Measurements from ENCODE around the gene EFL1. TPM values are rescaled to one million over a fixed set of nuclear protein-coding genes. Genes with fewer than 3 reads are reported as not detected.

EFL1 gene
- total RNA-seq, 1 donor from 2014 or later: 18.1 TPM

GRCh38 chr15:82136120-82136519 is 126.4 kb downstream of the EFL1 start:
- peaks cover 62% of the 10 kb centered on the region for H3K36me3 Mint-ChIP-seq (ENCODE audit: low read depth)
- H3K4me1 Mint-ChIP-seq: peaks cover 3% of the 10 kb centered on the region
- ATAC-seq (ENCODE audit: low read depth) (no peak), DNase-seq (no peak)
- POLR2A ChIA-PET: no interaction called here
- no peak for TF ChIP-seq CTCF (IDR thresholded peaks at IDR 0.05)
- H3K4me3 Mint-ChIP-seq: no peak overlapping the region
- CTCF ChIA-PET: no interaction called here
- no peaks in the 10 kb centered on the region for H3K27me3 Mint-ChIP-seq
- no peak overlapping the region for H3K27ac Mint-ChIP-seq
- intact Hi-C loops (cut with micrococcal nuclease): no loop called here
- no peaks in the 10 kb centered on the region for H3K9me3 Mint-ChIP-seq

- DNase-seq (no peak), ATAC-seq (ENCODE audit: low read depth) (no peak)
- Mint-ChIP-seq H3K27me3 (no peaks in the 10 kb centered on the region), H3K36me3 (ENCODE audit: low read depth) (peaks cover 64% of the 10 kb centered on the region), H3K4me3 (no peak overlapping the region), H3K27ac (no peak overlapping the region), H3K9me3 (no peaks in the 10 kb centered on the region), H3K4me1 (peaks cover 3% of the 10 kb centered on the region)
- ChIA-PET POLR2A (no interaction called here), CTCF (no interaction called here)
- intact Hi-C loops (cut with micrococcal nuclease): no loop called here
- TF ChIP-seq CTCF (IDR thresholded peaks at IDR 0.05): no peak
Observed at GRCh38 chr15:82135638-82136037, 126.9 kb downstream of the EFL1 start.

- ATAC-seq (ENCODE audit: low read depth) (no peak), DNase-seq (no peak)
- Mint-ChIP-seq H3K9me3 (no peaks in the 10 kb centered on the region), H3K4me1 (no peaks in the 10 kb centered on the region), H3K36me3 (ENCODE audit: low read depth) (peaks cover 76% of the 10 kb centered on the region), H3K27me3 (no peaks in the 10 kb centered on the region), H3K4me3 (no peak overlapping the region), H3K27ac (no peak overlapping the region)
- no peak for TF ChIP-seq CTCF (IDR thresholded peaks at IDR 0.05)
- intact Hi-C loops (cut with micrococcal nuclease): no loop called here
- CTCF ChIA-PET: no interaction called here
- POLR2A ChIA-PET: interaction anchor here (0.6 kb wide), 1 partner anchor 101 kb away, joined by 4 read pairs; no protein-coding TSS in a partner anchor
Observed at GRCh38 chr15:82134461-82134860, 128.1 kb downstream of the EFL1 start.

GRCh38 chr15:82133251-82133650 is 129.3 kb downstream of the EFL1 start:
- Mint-ChIP-seq H3K4me1 (no peaks in the 10 kb centered on the region), H3K9me3 (no peaks in the 10 kb centered on the region), H3K27me3 (no peaks in the 10 kb centered on the region), H3K4me3 (no peak overlapping the region), H3K36me3 (ENCODE audit: low read depth) (peaks cover 77% of the 10 kb centered on the region), H3K27ac (no peak overlapping the region)
- CTCF ChIA-PET: no interaction called here
- no peak for DNase-seq
- POLR2A ChIA-PET: no interaction called here
- ATAC-seq (ENCODE audit: low read depth): no peak
- TF ChIP-seq CTCF (IDR thresholded peaks at IDR 0.05): no peak
- intact Hi-C loops (cut with micrococcal nuclease): no loop called here

- ChIA-PET POLR2A (no interaction called here), CTCF (no interaction called here)
- Mint-ChIP-seq H3K4me3 (no peak overlapping the region), H3K27ac (no peak overlapping the region), H3K9me3 (no peaks in the 10 kb centered on the region), H3K4me1 (no peaks in the 10 kb centered on the region), H3K27me3 (no peaks in the 10 kb centered on the region), H3K36me3 (ENCODE audit: low read depth) (peaks cover 77% of the 10 kb centered on the region)
- DNase-seq (no peak), ATAC-seq (ENCODE audit: low read depth) (no peak)
- intact Hi-C loops (cut with micrococcal nuclease): no loop called here
- TF ChIP-seq CTCF (IDR thresholded peaks at IDR 0.05): no peak
Observed at GRCh38 chr15:82132742-82133141, 129.8 kb downstream of the EFL1 start.
